A673 (cell line): ENCODE results near the gene CLDN34. TPM values are rescaled to one million over a fixed set of nuclear protein-coding genes. Genes with fewer than 3 reads are reported as not detected.

Source experiments
- BruUV-seq: library from RNA; stranded (reverse); fragments of 400-500 nt; replicated peaks from 2 replicates; lab custom pipeline; 2021; lab: Mats Ljungman, UMichigan
- CTCF ChIA-PET: fragments of 300-600 bp; sonication (Branson Sonifier 250); formaldehyde crosslinking; loops from one replicate; lab custom pipeline; 2022; ENCODE audit warnings: antibody characterized with exemption; lab: Charles Lee
- POLR2A ChIA-PET: fragments of 300-600 bp; sonication (Branson Sonifier 250); formaldehyde crosslinking; loops from one replicate; lab custom pipeline; 2022; ENCODE audit warnings: antibody characterized with exemption; ENCODE audit not compliant: low non-redundant PET; lab: Charles Lee
- DNase-seq: peaks from one replicate; pipeline ENCODE4 v3.0.0-alpha.2; 2015; ENCODE audit warnings: low spot score
- H3K27ac ChIP-seq: fragments of 200-600 bp; sonication (generic); 2 replicates; pipeline ENCODE4 v1.5.1; 2016; ENCODE audit warnings: mixed run types, low read depth, mild to moderate bottlenecking, mixed read lengths, antibody characterized with exemption, low read length; ENCODE audit not compliant: poor library complexity, severe bottlenecking
- H3K27me3 ChIP-seq: fragments of 200-600 bp; sonication (generic); replicated peaks from 2 replicates; pipeline ENCODE4 v1.6.1; 2017; ENCODE audit warnings: mixed run types, low read depth, mild to moderate bottlenecking, mixed read lengths, antibody characterized with exemption, low read length; ENCODE audit not compliant: insufficient read depth, poor library complexity
- H3K36me3 ChIP-seq: fragments of 200-600 bp; sonication (generic); 2 replicates; pipeline ENCODE4 v1.6.1; 2016; ENCODE audit warnings: mixed run types, mild to moderate bottlenecking, mixed read lengths, antibody characterized with exemption, low read length; ENCODE audit not compliant: insufficient read depth, poor library complexity, severe bottlenecking
- H3K4me1 ChIP-seq: fragments of 200-600 bp; sonication (generic); 2 replicates; pipeline ENCODE4 v1.6.1; 2017; ENCODE audit warnings: mixed run types, mild to moderate bottlenecking, mixed read lengths, antibody characterized with exemption, low read length; ENCODE audit not compliant: insufficient read depth, poor library complexity, severe bottlenecking
- H3K4me3 ChIP-seq: fragments of 200-600 bp; sonication (generic); 2 replicates; pipeline ENCODE4 v1.5.1; 2016; ENCODE audit warnings: low read depth, mixed run types, mild to moderate bottlenecking, mixed read lengths, low read length; ENCODE audit not compliant: poor library complexity, severe bottlenecking
- H3K9me3 ChIP-seq: fragments of 200-600 bp; sonication (generic); 2 replicates; pipeline ENCODE4 v1.6.1; 2016; ENCODE audit warnings: mixed run types, low read depth, mild to moderate bottlenecking, mixed read lengths, antibody characterized with exemption, low read length; ENCODE audit not compliant: poor library complexity, severe bottlenecking
- EZH2 ChIP-seq: fragments of 200-600 bp; sonication (generic); IDR thresholded peaks from 2 replicates; pipeline ENCODE4 v1.6.1; 2017; ENCODE audit warnings: borderline replicate concordance, low read depth, mild to moderate bottlenecking, mixed read lengths, antibody characterized with exemption, low read length; ENCODE audit not compliant: poor library complexity, severe bottlenecking
- intact Hi-C: fragments of 100-400 bp; cut with micrococcal nuclease; formaldehyde crosslinking; loops from one replicate; pipeline ENCODE4 v1.10.0; 2022; ENCODE audit not compliant: unreplicated experiment
- total RNA-seq: library from RNA; stranded (reverse); gene quantifications from 2 replicates; pipeline ENCODE4 v1.2.3, GENCODE V29; 2021
- TF ChIP-seq, protein P1 (sequence below): fragments of 300-800, 200-600 bp; sonication (generic); conservative IDR thresholded peaks from 2 replicates; pipeline ENCODE4 v1.5.1; 2017; ENCODE audit warnings: low read depth, mild to moderate bottlenecking, antibody characterized with exemption, low read length, moderate library complexity, mixed read lengths

CLDN34 gene
- total RNA-seq, 1 experiment from 2014 or later: not detected

DNA sequence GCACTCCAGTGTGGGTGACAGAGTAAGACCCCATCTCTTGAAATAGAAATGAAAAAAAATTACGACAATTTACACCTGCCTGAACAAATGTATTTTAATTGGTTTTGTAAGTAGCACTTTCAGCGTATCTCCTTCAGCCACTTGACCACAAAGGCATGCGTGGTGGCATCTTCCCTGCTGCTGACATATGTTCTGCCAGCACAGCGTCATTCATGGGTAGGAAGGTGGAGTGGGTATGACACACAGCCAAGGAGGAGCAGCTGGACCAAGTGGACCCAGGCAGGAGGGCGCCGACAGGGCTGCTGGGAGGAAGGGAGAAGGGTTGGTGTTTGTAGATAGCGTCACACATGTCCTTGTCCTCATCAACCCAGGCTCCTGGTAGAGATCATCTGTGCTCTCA is 28.6 kb upstream of the CLDN34 start:
- Histone ChIP-seq H3K4me1 (no peaks in the 10 kb centered on the region), H3K9me3 (no peaks in the 10 kb centered on the region), H3K27me3 (no peaks in the 10 kb centered on the region), H3K27ac (no peak overlapping the region), H3K4me3 (no peak overlapping the region), H3K36me3 (no peaks in the 10 kb centered on the region)
- no TSS peak for BruUV-seq
- CTCF ChIA-PET: no interaction called here
- DNase-seq: no peak
- POLR2A ChIA-PET: interaction anchor here (0.6 kb wide), 1 partner anchor 662 kb away, joined by 3 read pairs; no protein-coding TSS in a partner anchor
- TF ChIP-seq, protein P1, sequence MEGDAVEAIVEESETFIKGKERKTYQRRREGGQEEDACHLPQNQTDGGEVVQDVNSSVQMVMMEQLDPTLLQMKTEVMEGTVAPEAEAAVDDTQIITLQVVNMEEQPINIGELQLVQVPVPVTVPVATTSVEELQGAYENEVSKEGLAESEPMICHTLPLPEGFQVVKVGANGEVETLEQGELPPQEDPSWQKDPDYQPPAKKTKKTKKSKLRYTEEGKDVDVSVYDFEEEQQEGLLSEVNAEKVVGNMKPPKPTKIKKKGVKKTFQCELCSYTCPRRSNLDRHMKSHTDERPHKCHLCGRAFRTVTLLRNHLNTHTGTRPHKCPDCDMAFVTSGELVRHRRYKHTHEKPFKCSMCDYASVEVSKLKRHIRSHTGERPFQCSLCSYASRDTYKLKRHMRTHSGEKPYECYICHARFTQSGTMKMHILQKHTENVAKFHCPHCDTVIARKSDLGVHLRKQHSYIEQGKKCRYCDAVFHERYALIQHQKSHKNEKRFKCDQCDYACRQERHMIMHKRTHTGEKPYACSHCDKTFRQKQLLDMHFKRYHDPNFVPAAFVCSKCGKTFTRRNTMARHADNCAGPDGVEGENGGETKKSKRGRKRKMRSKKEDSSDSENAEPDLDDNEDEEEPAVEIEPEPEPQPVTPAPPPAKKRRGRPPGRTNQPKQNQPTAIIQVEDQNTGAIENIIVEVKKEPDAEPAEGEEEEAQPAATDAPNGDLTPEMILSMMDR: no peak
- no peak for TF ChIP-seq EZH2
- intact Hi-C loops: no loop called here

DNA sequence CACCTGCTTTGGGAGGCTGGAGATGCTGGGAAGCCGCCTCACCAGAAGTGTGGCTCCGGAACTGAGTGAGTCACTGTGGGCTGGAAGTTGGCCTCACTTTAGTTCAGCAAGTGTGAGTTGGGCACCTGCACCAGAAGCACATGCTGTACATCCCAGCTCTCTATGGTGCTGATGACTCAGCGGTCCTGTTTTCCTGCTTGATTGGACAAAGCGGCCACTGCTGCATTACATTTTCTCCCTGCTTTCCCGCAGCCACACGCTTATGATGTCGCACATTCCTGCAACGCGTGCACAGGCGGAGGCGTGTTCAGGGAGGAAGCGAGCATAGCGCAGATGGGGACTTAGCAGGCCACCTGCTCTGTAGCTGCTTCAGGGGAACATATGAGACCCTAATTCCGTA is 26.7 kb upstream of the CLDN34 start:
- no peak for DNase-seq
- TF ChIP-seq, protein P1: no peak
- no peak for TF ChIP-seq EZH2
- Histone ChIP-seq H3K4me3 (no peak overlapping the region), H3K27me3 (no peaks in the 10 kb centered on the region), H3K9me3 (no peaks in the 10 kb centered on the region), H3K36me3 (no peaks in the 10 kb centered on the region), H3K27ac (no peak overlapping the region), H3K4me1 (no peaks in the 10 kb centered on the region)
- intact Hi-C loops: no loop called here
- ChIA-PET CTCF (no interaction called here), POLR2A (no interaction called here)
- no TSS peak for BruUV-seq

DNA sequence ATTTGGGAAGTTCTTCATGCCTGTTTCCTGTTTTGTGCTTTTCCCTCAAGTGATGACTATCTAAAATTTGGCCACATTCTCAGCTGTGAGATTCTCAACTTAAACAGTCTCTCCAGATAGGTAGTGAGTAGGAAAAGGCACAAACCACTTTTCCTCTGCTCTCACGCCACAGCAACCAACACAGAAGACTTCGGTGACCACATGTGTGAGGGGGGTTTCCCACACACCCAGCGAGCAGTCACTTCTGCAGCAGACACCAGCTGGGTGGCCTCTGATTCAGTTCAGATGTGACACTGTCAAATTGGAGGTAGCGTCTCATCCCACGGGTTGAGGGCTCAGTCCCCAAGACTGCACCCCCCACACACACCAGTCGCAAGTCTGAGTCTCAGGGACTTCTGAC is 25.1 kb upstream of the CLDN34 start:
- intact Hi-C loops: no loop called here
- no peak overlapping the region for H3K4me3 ChIP-seq
- no peaks in the 10 kb centered on the region for H3K4me1 ChIP-seq
- no TSS peak for BruUV-seq
- CTCF ChIA-PET: no interaction called here
- TF ChIP-seq, protein P1: no peak
- TF ChIP-seq EZH2: no peak
- no peaks in the 10 kb centered on the region for H3K9me3 ChIP-seq
- no peak overlapping the region for H3K27ac ChIP-seq
- H3K36me3 ChIP-seq: no peaks in the 10 kb centered on the region
- POLR2A ChIA-PET: no interaction called here
- H3K27me3 ChIP-seq: no peaks in the 10 kb centered on the region
- DNase-seq: no peak
